NCI-H2081 (cell line): ENCODE measurements around the gene GUCA2A.

Experiments
- DNase-seq, 2 experiments: peaks; one replicate each; lab custom pipeline; 2025; lab: John Stamatoyannopoulos, UW

GUCA2A gene

GRCh38 chr1:42176902-42177519, 12.5 kb upstream of the GUCA2A start:
- peak; percentile 59 to 76 for DNase-seq

DNA sequence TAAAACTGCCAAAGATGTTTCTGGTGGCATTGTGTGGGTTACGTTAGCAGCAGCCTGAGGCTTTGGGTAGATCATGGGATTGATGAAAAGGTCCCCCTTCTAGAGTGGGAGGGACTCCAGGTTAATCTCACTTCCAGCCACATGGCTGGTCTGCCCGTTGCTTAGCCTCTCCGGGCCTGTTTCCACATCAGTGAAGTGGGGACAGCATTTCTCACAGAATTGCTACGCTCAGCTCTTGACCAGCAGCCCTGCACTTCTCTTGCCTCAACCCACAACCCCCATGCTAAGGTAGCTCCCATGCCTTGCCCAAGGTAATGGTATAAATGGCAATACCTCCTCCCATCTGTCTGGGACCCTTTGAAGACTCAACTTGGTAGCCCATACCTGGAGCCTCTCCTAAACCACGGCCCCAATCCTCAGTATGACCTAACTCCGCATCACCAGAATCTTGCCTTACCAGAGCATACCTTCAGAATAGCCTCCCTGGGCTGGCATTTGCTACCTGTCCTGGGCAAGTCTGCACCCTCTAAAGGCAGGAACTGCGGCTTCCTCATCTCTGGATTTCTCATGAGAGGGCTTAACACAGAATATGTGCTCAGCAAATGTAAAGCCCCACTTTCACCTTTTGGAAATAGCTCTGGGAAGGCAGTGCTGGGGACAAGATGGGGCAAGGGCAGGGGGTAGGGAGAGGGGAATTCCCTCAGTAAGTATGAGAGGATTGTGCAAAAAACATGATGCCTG, 10.9 kb upstream of the GUCA2A start:
- DNase-seq = no peak

GRCh38 chr1:42173961-42174735, 9.6 kb upstream of the GUCA2A start:
- no peak for DNase-seq

DNA sequence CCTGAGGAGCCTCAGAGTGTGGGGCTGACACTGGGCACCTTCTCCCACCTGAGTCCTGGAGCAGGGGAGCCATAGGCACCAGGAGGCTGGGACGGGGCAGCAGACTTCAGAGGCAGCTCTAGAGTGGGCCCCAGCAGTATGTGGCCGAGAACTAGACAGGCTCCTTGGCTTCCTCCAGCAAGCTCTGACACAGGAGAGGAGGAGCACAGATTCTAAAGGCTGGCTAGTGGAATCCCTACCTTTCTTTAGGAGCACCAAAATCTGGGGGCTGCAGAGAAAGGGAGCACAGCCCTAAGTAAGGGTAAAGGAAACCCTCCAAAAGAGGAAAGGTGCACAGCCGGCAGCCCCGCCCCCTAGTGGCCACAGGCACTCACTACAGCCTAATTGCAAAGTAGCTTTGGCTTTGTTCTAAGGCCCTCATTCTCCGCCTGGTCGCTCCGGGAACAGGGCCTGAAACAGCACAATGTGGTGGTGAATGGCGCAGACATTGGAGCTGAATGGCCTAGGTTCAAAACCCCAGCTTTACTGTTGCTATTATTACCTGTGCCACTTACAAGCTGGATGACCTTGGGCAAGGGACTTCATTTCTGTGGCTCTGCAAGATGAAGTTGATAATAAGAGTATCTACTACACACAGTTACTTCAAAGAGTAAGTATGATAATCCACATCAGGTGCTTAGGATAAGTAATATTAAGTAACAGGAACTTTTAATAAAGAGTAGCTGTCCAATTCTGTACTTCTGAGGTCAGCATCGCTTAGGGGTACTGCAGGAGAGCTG, 8.8 kb upstream of the GUCA2A start:
- DNase-seq = peak; percentile 67 to 71

GRCh38 chr1:42172381-42173133, 8.0 kb upstream of the GUCA2A start:
- no peak for DNase-seq

- DNase-seq = no peak
These were observed 7.2 kb upstream of the GUCA2A start for GRCh38 chr1:42171679-42172266.

DNA sequence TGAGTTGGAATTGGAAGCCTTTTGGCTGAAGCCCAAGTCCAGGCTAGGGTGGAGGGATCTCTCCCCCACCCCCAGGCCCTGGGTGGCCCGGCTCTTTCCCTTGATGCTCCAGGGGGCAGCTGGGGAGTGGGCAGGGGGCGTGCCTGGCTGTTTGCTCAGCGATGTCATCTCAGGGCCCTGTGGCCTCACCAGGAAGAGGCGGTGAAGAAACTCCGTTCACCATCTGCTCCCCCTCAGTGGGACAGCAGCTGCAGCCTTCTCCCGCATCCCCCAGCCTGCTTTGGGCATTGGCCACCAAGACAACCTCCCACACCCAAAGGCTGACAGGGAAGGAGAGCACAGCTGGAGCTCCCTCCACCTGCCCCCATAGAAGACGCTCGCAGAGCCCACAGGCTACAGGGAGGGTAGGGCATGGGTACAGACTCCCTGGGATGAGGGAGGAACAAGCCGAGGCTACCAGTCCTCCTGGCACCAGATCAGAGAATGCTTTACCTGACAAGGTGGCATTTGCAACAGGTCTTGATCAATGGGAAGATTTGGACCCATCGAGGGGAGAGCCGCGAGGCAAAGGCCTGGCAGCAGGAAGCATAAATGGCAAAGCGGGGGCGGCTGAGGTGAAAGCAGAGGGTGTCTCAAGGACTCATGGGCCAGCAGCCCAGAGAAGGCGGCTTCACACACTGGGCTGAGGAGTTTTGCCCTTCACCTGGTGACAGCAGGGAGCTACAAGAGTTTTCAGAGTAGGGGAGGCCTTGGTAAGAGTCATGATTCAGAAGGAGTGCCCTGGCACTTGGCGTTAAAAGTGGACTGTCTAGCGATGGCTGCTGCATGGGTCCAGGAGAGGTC, 6.5 kb upstream of the GUCA2A start:
- DNase-seq = peak in 1 of 2 experiments; percentile 37

DNA sequence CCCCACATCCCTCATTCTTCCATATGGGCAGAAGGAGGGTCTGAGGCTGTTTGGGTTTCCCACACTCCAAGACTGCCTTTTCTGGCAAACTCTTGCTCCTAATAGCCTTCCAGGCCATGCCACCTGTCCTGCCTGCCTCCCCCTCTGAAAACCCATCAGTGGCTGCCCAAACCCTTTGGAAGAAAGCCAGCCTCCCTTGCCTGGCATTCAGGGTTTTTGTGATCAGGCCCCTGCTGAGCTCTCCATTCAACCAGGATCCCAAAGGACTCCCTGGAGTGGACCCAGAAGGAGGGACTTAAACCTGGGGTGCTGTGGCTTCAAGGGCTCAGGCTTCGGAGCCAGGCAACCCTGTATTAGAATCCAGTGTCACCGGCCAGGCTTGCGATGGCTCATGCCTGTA, 4.2 kb upstream of the GUCA2A start:
- peak; percentile 40 to 64 for DNase-seq

DNA sequence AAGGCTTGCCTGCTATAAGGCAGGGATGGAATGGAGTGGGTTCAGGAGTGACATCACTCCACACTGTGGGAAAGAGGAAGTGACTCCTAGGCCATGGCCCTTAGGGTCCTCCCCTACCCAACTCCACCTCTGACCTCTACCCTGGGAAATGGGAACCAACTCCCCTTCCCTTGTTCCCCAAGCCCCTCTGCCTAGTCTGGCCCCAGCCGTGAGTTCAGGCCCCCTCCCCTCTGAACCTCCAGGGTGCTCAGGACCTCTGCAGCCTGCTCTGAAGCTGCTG, 3.8 kb upstream of the GUCA2A start:
- DNase-seq = no peak

- no peak for DNase-seq
These were observed 3.3 kb upstream of the GUCA2A start for GRCh38 chr1:42167611-42168390.

GRCh38 chr1:42165511-42166210, 1.1 kb upstream of the GUCA2A start:
- DNase-seq = peak; percentile 94 to 95

- DNase-seq = no peak
These were observed 725 bp downstream of the GUCA2A start for GRCh38 chr1:42163536-42164503.

DNA sequence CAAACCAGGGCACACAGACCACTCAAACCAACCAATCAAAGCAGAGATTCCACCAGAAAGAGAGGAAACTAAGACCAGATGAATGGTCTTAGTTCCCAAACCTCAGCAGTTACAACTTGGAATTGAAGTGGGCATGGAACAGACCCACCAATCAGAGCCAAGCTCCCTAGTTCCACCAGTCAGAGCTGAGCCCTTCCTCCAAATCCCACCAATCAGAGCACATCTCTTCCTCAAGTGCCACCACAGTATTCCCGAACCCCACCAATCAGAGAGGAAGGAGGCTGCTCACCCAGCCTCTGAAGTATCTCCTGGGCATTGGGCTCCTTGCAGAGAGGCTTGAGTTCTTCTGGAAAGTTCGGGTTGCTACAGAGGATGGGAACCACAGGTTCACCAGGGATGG, 1.4 kb downstream of the GUCA2A start:
- DNase-seq = no peak

GRCh38 chr1:42162181-42162580, 2.4 kb downstream of the GUCA2A start:
- DNase-seq = no peak

GRCh38 chr1:42158189-42158588, 6.4 kb downstream of the GUCA2A start:
- no peak for DNase-seq

DNA sequence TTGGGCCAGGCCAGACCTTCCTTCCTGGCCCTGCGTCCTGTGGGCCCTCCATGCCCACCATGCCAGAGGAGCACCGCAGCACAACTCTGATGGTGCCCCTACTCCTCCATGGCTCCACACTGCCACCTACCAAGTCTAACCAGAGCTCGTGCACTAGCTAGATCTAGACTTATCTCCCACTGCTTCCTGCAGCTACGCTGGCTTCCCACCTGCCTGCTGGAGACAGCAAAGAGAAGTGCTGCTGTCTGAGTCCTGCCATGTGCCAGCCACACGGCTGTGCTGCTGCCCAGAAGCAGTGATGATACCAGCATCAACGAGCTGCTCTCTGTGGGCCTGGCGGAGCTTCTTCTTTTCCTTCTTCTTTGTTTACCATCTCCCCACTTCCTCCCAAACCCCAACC, 6.9 kb downstream of the GUCA2A start:
- no peak for DNase-seq

- no peak for DNase-seq
These were observed 9.2 kb downstream of the GUCA2A start for GRCh38 chr1:42155362-42155761.

GRCh38 chr1:42154685-42155084, 9.9 kb downstream of the GUCA2A start:
- no peak for DNase-seq
